Keratinocyte (primary cell): ENCODE results near the gene FHIT. TPM values are rescaled to one million over a fixed set of nuclear protein-coding genes. Genes with fewer than 3 reads are reported as not detected.

ENCODE experiments used
- DNase-seq: peaks from one replicate; pipeline ENCODE4 v3.0.0-alpha.2; 2011; ENCODE audit warnings: low read depth, missing footprints, low spot score
- FAIRE-seq: peaks from 2 replicates; lab custom pipeline; 2011; peaks lifted over from hg19 to GRCh38; lab: Jason Lieb, UNC
- H2AFZ ChIP-seq: 2 replicates; pipeline ENCODE4 v1.6.0; 2012; ENCODE audit warnings: low read length, control low read depth, inconsistent platforms; ENCODE audit not compliant: control insufficient read depth
- H3K27ac ChIP-seq: 2 replicates; pipeline ENCODE4 v1.5.1; 2011; ENCODE audit warnings: low read length; ENCODE audit not compliant: control insufficient read depth, insufficient read depth
- H3K27me3 ChIP-seq: 3 replicates; pipeline ENCODE4 v1.6.0; 2011; ENCODE audit warnings: low read length; ENCODE audit not compliant: control insufficient read depth, insufficient read depth; ENCODE audit errors: extremely low read depth
- H3K36me3 ChIP-seq, 2 experiments: 2 replicates in 1 of 2; 3 replicates in 1 of 2; pipeline ENCODE4 v1.5.1; 2011; ENCODE audit warnings: low read length in 2 of 2, mild to moderate bottlenecking in 1 of 2; ENCODE audit not compliant: control insufficient read depth in 2 of 2, insufficient read depth in 2 of 2; ENCODE audit errors: extremely low read depth in 1 of 2
- H3K4me1 ChIP-seq: 3 replicates; pipeline ENCODE4 v1.5.1; 2011; ENCODE audit warnings: low read length; ENCODE audit not compliant: control insufficient read depth, insufficient read depth; ENCODE audit errors: extremely low read depth
- H3K4me2 ChIP-seq: 3 replicates; pipeline ENCODE4 v1.6.0; 2011; ENCODE audit warnings: low read depth, low read length; ENCODE audit not compliant: control insufficient read depth, insufficient read depth; ENCODE audit errors: extremely low read depth
- H3K4me3 ChIP-seq, 3 experiments: fragments of 200-600 bp in 1 of 3; sonication (generic) in 1 of 3; 2 replicates in 2 of 3; 3 replicates in 1 of 3; pipeline ENCODE4 v1.5.1; 2011 to 2016; ENCODE audit warnings: low read length in 3 of 3, mild to moderate bottlenecking in 3 of 3, control low read depth in 2 of 3, inconsistent platforms in 1 of 3, low read depth in 1 of 3, mixed read lengths in 1 of 3, mixed run types in 1 of 3, moderate library complexity in 1 of 3; ENCODE audit not compliant: control insufficient read depth in 2 of 3, insufficient read depth in 2 of 3; ENCODE audit errors: extremely low read depth in 1 of 3
- H3K79me2 ChIP-seq: 2 replicates; pipeline ENCODE4 v1.6.0; 2012; ENCODE audit warnings: low read length; ENCODE audit not compliant: control insufficient read depth, insufficient read depth
- H3K9ac ChIP-seq: 3 replicates; pipeline ENCODE4 v1.6.0; 2011; ENCODE audit warnings: low read length; ENCODE audit not compliant: control insufficient read depth, insufficient read depth; ENCODE audit errors: extremely low read depth
- H3K9me1 ChIP-seq: 3 replicates; pipeline ENCODE4 v1.6.0; 2011; ENCODE audit warnings: low read length; ENCODE audit not compliant: control insufficient read depth, insufficient read depth; ENCODE audit errors: extremely low read depth
- H3K9me3 ChIP-seq: 2 replicates; pipeline ENCODE4 v1.5.1; 2012; ENCODE audit warnings: low read depth, low read length; ENCODE audit not compliant: control insufficient read depth
- H4K20me1 ChIP-seq: 3 replicates; pipeline ENCODE4 v1.6.0; 2011; ENCODE audit warnings: low read length; ENCODE audit not compliant: control insufficient read depth, insufficient read depth; ENCODE audit errors: extremely low read depth
- CTCF ChIP-seq, 3 experiments: IDR thresholded peaks in 1 of 3; conservative IDR thresholded peaks in 1 of 3; optimal IDR thresholded peaks in 1 of 3; 2 replicates in 2 of 3; 3 replicates in 1 of 3; pipeline versions ENCODE3 to v1.5.1; 2011; ENCODE audit warnings: low read length in 3 of 3, mild to moderate bottlenecking in 3 of 3, moderate library complexity in 2 of 3, control low read depth in 1 of 3, inconsistent platforms in 1 of 3; ENCODE audit not compliant: insufficient read depth in 2 of 3; ENCODE audit errors: extremely low read depth in 1 of 3
- EZH2 ChIP-seq: IDR thresholded peaks from one replicate; pipeline ENCODE4 v1.6.1; 2012; ENCODE audit warnings: inconsistent platforms, mild to moderate bottlenecking, low read length, moderate library complexity
- dilution Hi-C: fragments of 300-500 bp; cut with MboI; formaldehyde crosslinking; loops from one replicate; pipeline ENCODE4 v1.7.0; 2020; ENCODE audit warnings: low sequenced_read_pairs; ENCODE audit not compliant: extremely low pct_ligation_motif_present
- polyA plus RNA-seq, 5 experiments: library from polyadenylated mRNA; depleted of rRNA in 3 of 5; stranded (reverse) in 3 of 5; stranded (forward) in 1 of 5; unstranded in 1 of 5; fragments of >200 nt; gene quantifications; 1 replicate in 1 of 5; 2 replicates in 3 of 5; 3 replicates in 1 of 5; pipeline versions ENCODE4 v1.2.1 to v1.2.3, GENCODE V29; 2011 to 2012; ENCODE audit warnings: missing spikeins in 2 of 5, low read depth in 1 of 5, low replicate concordance in 1 of 5

Gene FHIT
- polyA plus RNA-seq, 1 donor (not counting 4 experiments of a cell fraction or from before 2014, with no cell fraction given): 2.2 TPM

- dilution Hi-C loops: no loop called here
- FAIRE-seq: no peak
These were observed 856.0 kb downstream of the FHIT start for GRCh38 chr3:60395173-60395762.

GRCh38 chr3:60393946-60394345 lies 857.3 kb downstream of the FHIT start:
- Histone ChIP-seq H3K79me2 (no peaks in the 10 kb centered on the region), H3K9ac (no peak overlapping the region), H4K20me1 (no peaks in the 10 kb centered on the region), H3K9me1 (no peaks in the 10 kb centered on the region), H3K36me3 (no peaks in the 10 kb centered on the region), H3K4me1 (no peaks in the 10 kb centered on the region), H3K4me3 (no peak overlapping the region), H3K27ac (no peak overlapping the region), H2AFZ (no peak overlapping the region), H3K27me3 (no peaks in the 10 kb centered on the region), H3K4me2 (no peak overlapping the region), H3K9me3 (no peaks in the 10 kb centered on the region)
- no peak for DNase-seq
- TF ChIP-seq EZH2 (no peak), CTCF (optimal IDR thresholded peaks at IDR 0.05 in 1 of 3, IDR thresholded peaks at IDR 0.05 in 1 of 3, conservative IDR thresholded peaks at IDR 0.05 in 1 of 3; ENCODE audit: extremely low read depth in 1 of 3, insufficient read depth in 2 of 3, low read length in 3 of 3) (no peak)
- no peak for FAIRE-seq
- dilution Hi-C loops: no loop called here

More at GRCh38 chr3:60395173-60395762, 856.0 kb downstream of the FHIT start:
- TF ChIP-seq EZH2 (no peak), CTCF (optimal IDR thresholded peaks at IDR 0.05 in 1 of 3, IDR thresholded peaks at IDR 0.05 in 1 of 3, conservative IDR thresholded peaks at IDR 0.05 in 1 of 3; ENCODE audit: extremely low read depth in 1 of 3, insufficient read depth in 2 of 3, low read length in 3 of 3) (no peak)
- Histone ChIP-seq H3K9me3 (no peaks in the 10 kb centered on the region), H3K9me1 (no peaks in the 10 kb centered on the region), H3K4me3 (no peak overlapping the region), H3K4me1 (no peaks in the 10 kb centered on the region), H3K27ac (no peak overlapping the region), H3K79me2 (no peaks in the 10 kb centered on the region), H3K9ac (no peak overlapping the region), H3K36me3 (no peaks in the 10 kb centered on the region), H4K20me1 (no peaks in the 10 kb centered on the region), H3K4me2 (no peak overlapping the region), H3K27me3 (no peaks in the 10 kb centered on the region), H2AFZ (no peak overlapping the region)
- no peak for DNase-seq
